ENCODE results near the gene NDRG2.

The NDRG2 gene

DNA sequence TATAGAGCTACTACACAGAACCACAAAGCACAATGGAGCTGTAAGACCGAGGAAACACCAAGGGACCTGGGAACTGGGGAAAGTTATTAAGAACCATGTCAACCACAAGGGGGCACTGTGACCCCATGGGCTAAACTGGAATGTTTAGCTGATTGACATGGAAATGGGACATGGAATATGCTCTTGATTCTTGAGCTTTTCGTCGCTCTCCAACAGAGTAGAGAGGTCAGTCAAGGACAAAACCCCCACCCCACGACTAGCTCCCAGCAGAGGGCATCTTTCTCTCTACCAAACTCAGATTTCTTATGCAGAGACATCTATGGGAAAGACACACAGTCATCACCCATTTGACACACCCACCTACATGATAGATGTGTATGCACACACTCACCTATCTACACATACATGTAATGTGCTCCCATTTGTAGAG, 10.1 kb downstream of the NDRG2 start (continued):
- TF ChIP-seq, protein P1, sequence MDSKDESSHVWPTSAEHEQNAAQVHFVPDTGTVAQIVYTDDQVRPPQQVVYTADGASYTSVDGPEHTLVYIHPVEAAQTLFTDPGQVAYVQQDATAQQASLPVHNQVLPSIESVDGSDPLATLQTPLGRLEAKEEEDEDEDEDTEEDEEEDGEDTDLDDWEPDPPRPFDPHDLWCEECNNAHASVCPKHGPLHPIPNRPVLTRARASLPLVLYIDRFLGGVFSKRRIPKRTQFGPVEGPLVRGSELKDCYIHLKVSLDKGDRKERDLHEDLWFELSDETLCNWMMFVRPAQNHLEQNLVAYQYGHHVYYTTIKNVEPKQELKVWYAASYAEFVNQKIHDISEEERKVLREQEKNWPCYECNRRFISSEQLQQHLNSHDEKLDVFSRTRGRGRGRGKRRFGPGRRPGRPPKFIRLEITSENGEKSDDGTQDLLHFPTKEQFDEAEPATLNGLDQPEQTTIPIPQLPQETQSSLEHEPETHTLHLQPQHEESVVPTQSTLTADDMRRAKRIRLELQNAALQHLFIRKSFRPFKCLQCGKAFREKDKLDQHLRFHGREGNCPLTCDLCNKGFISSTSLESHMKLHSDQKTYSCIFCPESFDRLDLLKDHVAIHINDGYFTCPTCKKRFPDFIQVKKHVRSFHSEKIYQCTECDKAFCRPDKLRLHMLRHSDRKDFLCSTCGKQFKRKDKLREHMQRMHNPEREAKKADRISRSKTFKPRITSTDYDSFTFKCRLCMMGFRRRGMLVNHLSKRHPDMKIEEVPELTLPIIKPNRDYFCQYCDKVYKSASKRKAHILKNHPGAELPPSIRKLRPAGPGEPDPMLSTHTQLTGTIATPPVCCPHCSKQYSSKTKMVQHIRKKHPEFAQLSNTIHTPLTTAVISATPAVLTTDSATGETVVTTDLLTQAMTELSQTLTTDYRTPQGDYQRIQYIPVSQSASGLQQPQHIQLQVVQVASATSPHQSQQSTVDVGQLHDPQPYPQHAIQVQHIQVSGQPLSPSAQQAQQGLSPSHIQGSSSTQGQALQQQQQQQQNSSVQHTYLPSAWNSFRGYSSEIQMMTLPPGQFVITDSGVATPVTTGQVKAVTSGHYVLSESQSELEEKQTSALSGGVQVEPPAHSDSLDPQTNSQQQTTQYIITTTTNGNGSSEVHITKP (tag by site-specific recombination; IDR thresholded peaks at IDR 0.05), result 0 out of 2 replicates have a peak, but pooled peaks have one; percentile 22
- TF ChIP-seq ZNF707 (tag by site-specific recombination; IDR thresholded peaks at IDR 0.05) (no peak), ZNF791 (tag by site-specific recombination; IDR thresholded peaks at IDR 0.05) (no peak), ZBTB8A (tag by site-specific recombination; IDR thresholded peaks at IDR 0.05) (no peak), BCL11B (tag by site-specific recombination; IDR thresholded peaks at IDR 0.05; ENCODE audit: low read depth) (no peak), ZNF658 (tag by site-specific recombination; IDR thresholded peaks at IDR 0.05) (no peak), ZNF16 (tag by site-specific recombination; IDR thresholded peaks at IDR 0.05; ENCODE audit: low read depth) (no peak), ZFHX2 (tag by site-specific recombination; conservative IDR thresholded peaks at IDR 0.05) (no peak), ZNF529 (tag by site-specific recombination; IDR thresholded peaks at IDR 0.05; ENCODE audit: insufficient replicate concordance) (no peak), SP7 (tag by site-specific recombination; IDR thresholded peaks at IDR 0.05) (0 out of 2 replicates have a peak, but pooled peaks have one; percentile 26), ZNF571 (tag by site-specific recombination; IDR thresholded peaks at IDR 0.05) (no peak), GLIS1 (tag by site-specific recombination; IDR thresholded peaks at IDR 0.05) (no peak), GLI2 (tag by site-specific recombination; IDR thresholded peaks at IDR 0.05; ENCODE audit: borderline replicate concordance, low read depth) (no peak), ZBTB17 (tag by site-specific recombination; IDR thresholded peaks at IDR 0.05) (peak; percentile 20; the same call in 1 of the 2 replicates), ZNF510 (tag by site-specific recombination; IDR thresholded peaks at IDR 0.05; ENCODE audit: insufficient replicate concordance) (no peak), ZNF654 (tag by site-specific recombination; IDR thresholded peaks at IDR 0.05; ENCODE audit: low read depth) (peak; percentile 89), ZNF24 (tag by site-specific recombination; IDR thresholded peaks at IDR 0.05) (no peak)
- TF ChIP-seq, protein P2, sequence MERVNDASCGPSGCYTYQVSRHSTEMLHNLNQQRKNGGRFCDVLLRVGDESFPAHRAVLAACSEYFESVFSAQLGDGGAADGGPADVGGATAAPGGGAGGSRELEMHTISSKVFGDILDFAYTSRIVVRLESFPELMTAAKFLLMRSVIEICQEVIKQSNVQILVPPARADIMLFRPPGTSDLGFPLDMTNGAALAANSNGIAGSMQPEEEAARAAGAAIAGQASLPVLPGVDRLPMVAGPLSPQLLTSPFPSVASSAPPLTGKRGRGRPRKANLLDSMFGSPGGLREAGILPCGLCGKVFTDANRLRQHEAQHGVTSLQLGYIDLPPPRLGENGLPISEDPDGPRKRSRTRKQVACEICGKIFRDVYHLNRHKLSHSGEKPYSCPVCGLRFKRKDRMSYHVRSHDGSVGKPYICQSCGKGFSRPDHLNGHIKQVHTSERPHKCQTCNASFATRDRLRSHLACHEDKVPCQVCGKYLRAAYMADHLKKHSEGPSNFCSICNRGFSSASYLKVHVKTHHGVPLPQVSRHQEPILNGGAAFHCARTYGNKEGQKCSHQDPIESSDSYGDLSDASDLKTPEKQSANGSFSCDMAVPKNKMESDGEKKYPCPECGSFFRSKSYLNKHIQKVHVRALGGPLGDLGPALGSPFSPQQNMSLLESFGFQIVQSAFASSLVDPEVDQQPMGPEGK (tag by site-specific recombination; IDR thresholded peaks at IDR 0.05), result no peak
- TF ChIP-seq, protein P3, sequence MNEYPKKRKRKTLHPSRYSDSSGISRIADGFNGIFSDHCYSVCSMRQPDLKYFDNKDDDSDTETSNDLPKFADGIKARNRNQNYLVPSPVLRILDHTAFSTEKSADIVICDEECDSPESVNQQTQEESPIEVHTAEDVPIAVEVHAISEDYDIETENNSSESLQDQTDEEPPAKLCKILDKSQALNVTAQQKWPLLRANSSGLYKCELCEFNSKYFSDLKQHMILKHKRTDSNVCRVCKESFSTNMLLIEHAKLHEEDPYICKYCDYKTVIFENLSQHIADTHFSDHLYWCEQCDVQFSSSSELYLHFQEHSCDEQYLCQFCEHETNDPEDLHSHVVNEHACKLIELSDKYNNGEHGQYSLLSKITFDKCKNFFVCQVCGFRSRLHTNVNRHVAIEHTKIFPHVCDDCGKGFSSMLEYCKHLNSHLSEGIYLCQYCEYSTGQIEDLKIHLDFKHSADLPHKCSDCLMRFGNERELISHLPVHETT (tag by site-specific recombination; IDR thresholded peaks at IDR 0.05), result no peak
- TF ChIP-seq, protein P4, sequence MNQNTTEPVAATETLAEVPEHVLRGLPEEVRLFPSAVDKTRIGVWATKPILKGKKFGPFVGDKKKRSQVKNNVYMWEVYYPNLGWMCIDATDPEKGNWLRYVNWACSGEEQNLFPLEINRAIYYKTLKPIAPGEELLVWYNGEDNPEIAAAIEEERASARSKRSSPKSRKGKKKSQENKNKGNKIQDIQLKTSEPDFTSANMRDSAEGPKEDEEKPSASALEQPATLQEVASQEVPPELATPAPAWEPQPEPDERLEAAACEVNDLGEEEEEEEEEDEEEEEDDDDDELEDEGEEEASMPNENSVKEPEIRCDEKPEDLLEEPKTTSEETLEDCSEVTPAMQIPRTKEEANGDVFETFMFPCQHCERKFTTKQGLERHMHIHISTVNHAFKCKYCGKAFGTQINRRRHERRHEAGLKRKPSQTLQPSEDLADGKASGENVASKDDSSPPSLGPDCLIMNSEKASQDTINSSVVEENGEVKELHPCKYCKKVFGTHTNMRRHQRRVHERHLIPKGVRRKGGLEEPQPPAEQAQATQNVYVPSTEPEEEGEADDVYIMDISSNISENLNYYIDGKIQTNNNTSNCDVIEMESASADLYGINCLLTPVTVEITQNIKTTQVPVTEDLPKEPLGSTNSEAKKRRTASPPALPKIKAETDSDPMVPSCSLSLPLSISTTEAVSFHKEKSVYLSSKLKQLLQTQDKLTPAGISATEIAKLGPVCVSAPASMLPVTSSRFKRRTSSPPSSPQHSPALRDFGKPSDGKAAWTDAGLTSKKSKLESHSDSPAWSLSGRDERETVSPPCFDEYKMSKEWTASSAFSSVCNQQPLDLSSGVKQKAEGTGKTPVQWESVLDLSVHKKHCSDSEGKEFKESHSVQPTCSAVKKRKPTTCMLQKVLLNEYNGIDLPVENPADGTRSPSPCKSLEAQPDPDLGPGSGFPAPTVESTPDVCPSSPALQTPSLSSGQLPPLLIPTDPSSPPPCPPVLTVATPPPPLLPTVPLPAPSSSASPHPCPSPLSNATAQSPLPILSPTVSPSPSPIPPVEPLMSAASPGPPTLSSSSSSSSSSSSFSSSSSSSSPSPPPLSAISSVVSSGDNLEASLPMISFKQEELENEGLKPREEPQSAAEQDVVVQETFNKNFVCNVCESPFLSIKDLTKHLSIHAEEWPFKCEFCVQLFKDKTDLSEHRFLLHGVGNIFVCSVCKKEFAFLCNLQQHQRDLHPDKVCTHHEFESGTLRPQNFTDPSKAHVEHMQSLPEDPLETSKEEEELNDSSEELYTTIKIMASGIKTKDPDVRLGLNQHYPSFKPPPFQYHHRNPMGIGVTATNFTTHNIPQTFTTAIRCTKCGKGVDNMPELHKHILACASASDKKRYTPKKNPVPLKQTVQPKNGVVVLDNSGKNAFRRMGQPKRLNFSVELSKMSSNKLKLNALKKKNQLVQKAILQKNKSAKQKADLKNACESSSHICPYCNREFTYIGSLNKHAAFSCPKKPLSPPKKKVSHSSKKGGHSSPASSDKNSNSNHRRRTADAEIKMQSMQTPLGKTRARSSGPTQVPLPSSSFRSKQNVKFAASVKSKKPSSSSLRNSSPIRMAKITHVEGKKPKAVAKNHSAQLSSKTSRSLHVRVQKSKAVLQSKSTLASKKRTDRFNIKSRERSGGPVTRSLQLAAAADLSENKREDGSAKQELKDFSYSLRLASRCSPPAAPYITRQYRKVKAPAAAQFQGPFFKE (tag by site-specific recombination; IDR thresholded peaks at IDR 0.05; ENCODE audit: borderline replicate concordance), result no peak
- TF ChIP-seq, protein P5, sequence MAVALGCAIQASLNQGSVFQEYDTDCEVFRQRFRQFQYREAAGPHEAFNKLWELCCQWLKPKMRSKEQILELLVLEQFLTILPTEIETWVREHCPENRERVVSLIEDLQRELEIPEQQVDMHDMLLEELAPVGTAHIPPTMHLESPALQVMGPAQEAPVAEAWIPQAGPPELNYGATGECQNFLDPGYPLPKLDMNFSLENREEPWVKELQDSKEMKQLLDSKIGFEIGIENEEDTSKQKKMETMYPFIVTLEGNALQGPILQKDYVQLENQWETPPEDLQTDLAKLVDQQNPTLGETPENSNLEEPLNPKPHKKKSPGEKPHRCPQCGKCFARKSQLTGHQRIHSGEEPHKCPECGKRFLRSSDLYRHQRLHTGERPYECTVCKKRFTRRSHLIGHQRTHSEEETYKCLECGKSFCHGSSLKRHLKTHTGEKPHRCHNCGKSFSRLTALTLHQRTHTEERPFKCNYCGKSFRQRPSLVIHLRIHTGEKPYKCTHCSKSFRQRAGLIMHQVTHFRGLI (tag by site-specific recombination; IDR thresholded peaks at IDR 0.05), result no peak
- TF ChIP-seq, protein P6, sequence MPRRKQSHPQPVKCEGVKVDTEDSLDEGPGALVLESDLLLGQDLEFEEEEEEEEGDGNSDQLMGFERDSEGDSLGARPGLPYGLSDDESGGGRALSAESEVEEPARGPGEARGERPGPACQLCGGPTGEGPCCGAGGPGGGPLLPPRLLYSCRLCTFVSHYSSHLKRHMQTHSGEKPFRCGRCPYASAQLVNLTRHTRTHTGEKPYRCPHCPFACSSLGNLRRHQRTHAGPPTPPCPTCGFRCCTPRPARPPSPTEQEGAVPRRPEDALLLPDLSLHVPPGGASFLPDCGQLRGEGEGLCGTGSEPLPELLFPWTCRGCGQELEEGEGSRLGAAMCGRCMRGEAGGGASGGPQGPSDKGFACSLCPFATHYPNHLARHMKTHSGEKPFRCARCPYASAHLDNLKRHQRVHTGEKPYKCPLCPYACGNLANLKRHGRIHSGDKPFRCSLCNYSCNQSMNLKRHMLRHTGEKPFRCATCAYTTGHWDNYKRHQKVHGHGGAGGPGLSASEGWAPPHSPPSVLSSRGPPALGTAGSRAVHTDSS (tag by site-specific recombination; IDR thresholded peaks at IDR 0.05), result no peak
